K562 (cell line): ENCODE results near the gene RPS23. TPM values are rescaled to one million over a fixed set of nuclear protein-coding genes. Genes with fewer than 3 reads are reported as not detected.

Experiments used
- ATF4 ChIP-seq: fragments of 450-650 bp; formaldehyde crosslinking; IDR thresholded peaks from 2 replicates; pipeline ENCODE4 v1.4.0; 2022; ENCODE audit warnings: mild to moderate bottlenecking, moderate library complexity
- E2F1 ChIP-seq: sonication (generic); formaldehyde crosslinking; IDR thresholded peaks from 2 replicates; pipeline ENCODE4 v1.8.1; 2023; ENCODE audit warnings: mild to moderate bottlenecking, missing genetic modification reagents, moderate library complexity
- E2F6 ChIP-seq, 2 experiments: IDR thresholded peaks; 2 replicates each; pipeline ENCODE4 v1.6.1; 2011; ENCODE audit warnings: borderline replicate concordance in 1 of 2, control low read depth in 1 of 2, low read depth in 1 of 2, low read length in 1 of 2, mild to moderate bottlenecking in 1 of 2, mixed read lengths in 1 of 2, moderate library complexity in 1 of 2; ENCODE audit not compliant: insufficient read depth in 1 of 2, insufficient read length in 1 of 2, poor library complexity in 1 of 2, severe bottlenecking in 1 of 2; ENCODE audit errors: extremely low read depth in 1 of 2
- EWSR1 ChIP-seq: fragments of 450-650 bp; IDR thresholded peaks from 2 replicates; pipeline ENCODE4 v1.6.1; 2018; ENCODE audit warnings: borderline replicate concordance, mild to moderate bottlenecking, low read depth, moderate library complexity; ENCODE audit not compliant: partially characterized antibody
- HOMEZ ChIP-seq: fragments of 250-450 bp; sonication (Bioruptor Pico); IDR thresholded peaks from 2 replicates; pipeline ENCODE4 v1.4.0; 2020; ENCODE audit warnings: mild to moderate bottlenecking, moderate library complexity
- MBD1 ChIP-seq: fragments of 250-450 bp; sonication (Bioruptor Pico); IDR thresholded peaks from 2 replicates; pipeline ENCODE4 v1.8.0; 2022; ENCODE audit warnings: inconsistent platforms
- MTF1 ChIP-seq: fragments of 250-450 bp; sonication (Bioruptor Pico); IDR thresholded peaks from 2 replicates; pipeline ENCODE4 v1.9.0; 2021; ENCODE audit warnings: moderate library complexity, mild to moderate bottlenecking, inconsistent platforms, borderline replicate concordance
- NFE2 ChIP-seq: IDR thresholded peaks from 2 replicates; pipeline ENCODE4 v1.6.1; 2014; ENCODE audit warnings: antibody characterized with exemption, low read depth
- NKRF ChIP-seq: fragments of 450-650 bp; IDR thresholded peaks from 2 replicates; pipeline ENCODE4 v1.6.1; 2016; ENCODE audit warnings: borderline replicate concordance
- RB1 ChIP-seq: fragments of 450-650 bp; IDR thresholded peaks from 2 replicates; pipeline ENCODE4 v1.6.1; 2017; ENCODE audit warnings: low read depth, mild to moderate bottlenecking
- RBBP5 ChIP-seq: fragments of 200-600 bp; sonication (generic); IDR thresholded peaks from 2 replicates; pipeline ENCODE4 v1.6.1; 2012; ENCODE audit warnings: borderline replicate concordance, mild to moderate bottlenecking, low read length, control low read depth, inconsistent platforms; ENCODE audit not compliant: insufficient read depth, poor library complexity, severe bottlenecking
- ZBTB17 ChIP-seq: fragments of 450-650 bp; formaldehyde crosslinking; IDR thresholded peaks from 2 replicates; pipeline ENCODE4 v1.4.0; 2020; ENCODE audit warnings: mild to moderate bottlenecking
- ZNF507 ChIP-seq: conservative IDR thresholded peaks from 2 replicates; pipeline ENCODE4 v1.6.1; 2017; ENCODE audit warnings: missing genetic modification characterization, missing compliant biosample characterization
- ZNF511 ChIP-seq: sonication (generic); formaldehyde crosslinking; IDR thresholded peaks from 2 replicates; pipeline ENCODE4 v1.8.0; 2022; ENCODE audit warnings: mild to moderate bottlenecking, missing genetic modification reagents
- ZNF764 ChIP-seq: fragments of 250-450 bp; sonication (Bioruptor Pico); IDR thresholded peaks from 2 replicates; pipeline ENCODE4 v1.4.0; 2020; ENCODE audit warnings: low read depth, mild to moderate bottlenecking, moderate library complexity
- ZNF79 ChIP-seq: fragments of 250-450 bp; sonication (Bioruptor Pico); IDR thresholded peaks from 2 replicates; pipeline ENCODE4 v1.4.0; 2020; ENCODE audit warnings: low read depth, mild to moderate bottlenecking, moderate library complexity
- polyA plus RNA-seq, 8 experiments: library from polyadenylated mRNA; depleted of rRNA in 4 of 8; stranded (reverse) in 5 of 8; unstranded in 3 of 8; fragments of >200 nt; fragmentation: Nextera tagmentation in 2 of 8; fragmentation: Illumina TruSeq in 1 of 8; extraction: Ambion mirVana in 2 of 8; extraction: Trizol in 1 of 8; gene quantifications; 2 replicates each; pipeline versions ENCODE4 v1.2.1 to v1.2.3, GENCODE V29; 2011 to 2014; ENCODE audit warnings: inconsistent platforms in 1 of 8, missing spikeins in 1 of 8
- total RNA-seq, 7 experiments: library from RNA; depleted of rRNA in 6 of 7; stranded (reverse); fragments of >200 nt in 6 of 7; fragmentation: Illumina TruSeq in 2 of 7; extraction: Trizol in 2 of 7; gene quantifications; 2 replicates each; pipeline versions ENCODE4 v1.2.1 to v1.2.3, GENCODE V29; 2011 to 2021; ENCODE audit warnings: low replicate concordance in 1 of 7

Gene RPS23
- total and polyA plus RNA-seq, 9 of the 15 experiments (the other 6 are each of a cell fraction or from before 2014, with no cell fraction given): 3,252 to 10,689 (median 6,302) TPM

GRCh38 chr5:82277987-82278710 is at the start of gene RPS23 (continued):
- peak; percentile 82 to 85 for TF ChIP-seq E2F6 (IDR thresholded peaks at IDR 0.05; ENCODE audit: borderline replicate concordance in 1 of 2, extremely low read depth in 1 of 2, insufficient read depth in 1 of 2, insufficient read length in 1 of 2, low read depth in 1 of 2, low read length in 1 of 2, poor library complexity in 1 of 2, severe bottlenecking in 1 of 2)
- 0 out of 2 replicates have a peak, but pooled peaks have one; percentile 30 for TF ChIP-seq ZNF79 (CRISPR knock-in tag)
- peak; percentile 96 for TF ChIP-seq ZNF511
- TF ChIP-seq RB1: peak; percentile 79; the same call in 1 of the 2 replicates
- TF ChIP-seq ZNF764 (CRISPR knock-in tag): no peak
- no peak for TF ChIP-seq ZNF507
- 0 out of 2 replicates have a peak, but pooled peaks have one; percentile 29 for TF ChIP-seq HOMEZ (CRISPR knock-in tag)
- peak; percentile 93 for TF ChIP-seq NFE2
- no peak for TF ChIP-seq EWSR1
- no peak for TF ChIP-seq ZBTB17 (CRISPR knock-in tag)
- TF ChIP-seq MTF1: no peak
- TF ChIP-seq MBD1 (CRISPR knock-in tag): no peak
- TF ChIP-seq ATF4 (CRISPR knock-in tag): peak; percentile 20; the same call in 1 of the 2 replicates
- TF ChIP-seq RBBP5: peak; percentile 91
- TF ChIP-seq E2F1 (CRISPR knock-in tag): peak; percentile 75; the same call in 1 of the 2 replicates
- peak; percentile 92 for TF ChIP-seq NKRF
